IMR-90 (cell line): Measurements from ENCODE around the gene SMIM12. TPM values are rescaled to one million over a fixed set of nuclear protein-coding genes. Genes with fewer than 3 reads are reported as not detected.

ENCODE experiments used
- ATAC-seq: fragments of 200-7000 bp; cut with Tn5 transposase; 2 replicates; pipeline ENCODE4 v1.9.1; 2020; ENCODE audit warnings: low read depth, mild to moderate bottlenecking, moderate library complexity
- BruUV-seq: library from RNA; stranded (reverse); fragments of 400-500 nt; replicated peaks from 2 replicates; lab custom pipeline; 2021; lab: Mats Ljungman, UMichigan
- CTCF ChIA-PET: fragments of 300-600 bp; formaldehyde crosslinking; extraction: SDS; loops from one replicate; lab custom pipeline; 2021; ENCODE audit warnings: antibody characterized with exemption; lab: Yijun Ruan, JAX
- POLR2A ChIA-PET: fragments of 300-600 bp; sonication (Branson Sonifier 250); formaldehyde crosslinking; loops from one replicate; lab custom pipeline; 2022; ENCODE audit warnings: antibody characterized with exemption; ENCODE audit not compliant: unreplicated experiment; lab: Charles Lee
- DNase-seq: peaks from one replicate; pipeline ENCODE4 v3.0.0; 2013
- H2AFZ ChIP-seq: replicated peaks from 2 replicates; pipeline ENCODE3; 2013; ENCODE audit warnings: low read length, mild to moderate bottlenecking; ENCODE audit not compliant: poor library complexity
- H2AK5ac ChIP-seq: 2 replicates; pipeline ENCODE4 v1.6.1; 2013; ENCODE audit warnings: low read depth, low read length, inconsistent platforms
- H2AK9ac ChIP-seq: replicated peaks from 2 replicates; pipeline ENCODE3; 2013; ENCODE audit warnings: mild to moderate bottlenecking, low read depth, low read length, moderate library complexity; ENCODE audit not compliant: poor library complexity
- H2BK120ac ChIP-seq: 2 replicates; pipeline ENCODE4 v1.6.1; 2013; ENCODE audit warnings: low read depth, low read length, inconsistent platforms
- H2BK15ac ChIP-seq: 3 replicates; pipeline ENCODE4 v1.6.1; 2013; ENCODE audit warnings: low read depth, low read length, inconsistent platforms
- H2BK20ac ChIP-seq: 2 replicates; pipeline ENCODE4 v1.6.1; 2013; ENCODE audit warnings: low read depth, mild to moderate bottlenecking, inconsistent platforms, low read length, moderate library complexity
- H2BK5ac ChIP-seq: 2 replicates; pipeline ENCODE4 v1.6.1; 2013; ENCODE audit warnings: mild to moderate bottlenecking, low read depth, low read length, inconsistent platforms; ENCODE audit not compliant: poor library complexity, severe bottlenecking
- H3K14ac ChIP-seq: replicated peaks from 2 replicates; pipeline ENCODE4 v1.6.1; 2013; ENCODE audit warnings: low read depth, low read length, inconsistent platforms
- H3K18ac ChIP-seq: 2 replicates; pipeline ENCODE4 v1.6.1; 2013; ENCODE audit warnings: low read depth, low read length, control low read depth
- H3K23ac ChIP-seq: 2 replicates; pipeline ENCODE4 v1.6.1; 2013; ENCODE audit warnings: low read depth, low read length, inconsistent platforms
- H3K27ac ChIP-seq: 2 replicates; pipeline ENCODE4 v1.5.1; 2013; ENCODE audit warnings: mild to moderate bottlenecking, control low read depth, low read length; ENCODE audit not compliant: insufficient read depth
- H3K27me3 ChIP-seq: 2 replicates; pipeline ENCODE4 v1.6.1; 2013; ENCODE audit warnings: low read length; ENCODE audit not compliant: control insufficient read depth, insufficient read depth
- H3K36me3 ChIP-seq: 2 replicates; pipeline ENCODE4 v1.6.1; 2013; ENCODE audit warnings: low read length, mixed read lengths; ENCODE audit not compliant: control insufficient read depth, insufficient read depth
- H3K4ac ChIP-seq: 2 replicates; pipeline ENCODE4 v1.6.1; 2013; ENCODE audit warnings: low read depth, low read length, inconsistent platforms
- H3K4me1 ChIP-seq: 2 replicates; pipeline ENCODE4 v1.6.1; 2013; ENCODE audit warnings: low read length, mixed read lengths; ENCODE audit not compliant: control insufficient read depth, insufficient read depth
- H3K4me2 ChIP-seq: 2 replicates; pipeline ENCODE4 v1.6.1; 2013; ENCODE audit warnings: low read depth, mild to moderate bottlenecking, control low read depth, low read length, moderate library complexity
- H3K4me3 ChIP-seq: 2 replicates; pipeline ENCODE4 v1.5.1; 2013; ENCODE audit warnings: low read depth, mild to moderate bottlenecking, control low read depth, low read length, moderate library complexity; ENCODE audit not compliant: insufficient read depth
- H3K56ac ChIP-seq: 2 replicates; pipeline ENCODE4 v1.6.1; 2013; ENCODE audit warnings: low read length, inconsistent platforms; ENCODE audit not compliant: insufficient read depth; ENCODE audit errors: extremely low read depth
- H3K79me1 ChIP-seq, 2 experiments: 2 replicates each; pipeline ENCODE4 v1.6.1; 2013; ENCODE audit warnings: low read length in 2 of 2, inconsistent platforms in 1 of 2, low read depth in 1 of 2
- H3K9ac ChIP-seq: 2 replicates; pipeline ENCODE4 v1.6.1; 2013; ENCODE audit warnings: low read depth, low read length, control low read depth
- H3K9me1 ChIP-seq: 2 replicates; pipeline ENCODE4 v1.6.1; 2013; ENCODE audit warnings: low read length, inconsistent platforms; ENCODE audit not compliant: insufficient read depth
- H3K9me3 ChIP-seq: 2 replicates; pipeline ENCODE4 v1.6.1; 2013; ENCODE audit warnings: low read length; ENCODE audit not compliant: control insufficient read depth, insufficient read depth
- H4K20me1 ChIP-seq: 2 replicates; pipeline ENCODE4 v1.6.1; 2013; ENCODE audit warnings: low read length, inconsistent platforms; ENCODE audit not compliant: insufficient read depth
- H4K5ac ChIP-seq: 2 replicates; pipeline ENCODE4 v1.6.1; 2013; ENCODE audit warnings: mild to moderate bottlenecking, low read depth, low read length, control low read depth
- H4K8ac ChIP-seq, 2 experiments: 2 replicates each; pipeline ENCODE4 v1.6.1; 2013; ENCODE audit warnings: low read depth in 2 of 2, low read length in 2 of 2, control low read depth in 1 of 2, inconsistent platforms in 1 of 2
- H4K91ac ChIP-seq: 2 replicates; pipeline ENCODE4 v1.6.1; 2013; ENCODE audit warnings: low read depth, low read length, inconsistent platforms; ENCODE audit not compliant: insufficient read depth
- BHLHE40 ChIP-seq: fragments of 150-350 bp; IDR thresholded peaks from 2 replicates; pipeline ENCODE4 v1.6.1; 2016; ENCODE audit warnings: mild to moderate bottlenecking, low read depth, low read length
- CHD1 ChIP-seq: IDR thresholded peaks from 2 replicates; pipeline ENCODE4 v1.6.1; 2012; ENCODE audit warnings: low read depth, low read length, improper control_type of control experiment
- FOS ChIP-seq: fragments of 150-350 bp; IDR thresholded peaks from 2 replicates; pipeline ENCODE4 v1.6.1; 2016; ENCODE audit warnings: low read depth, low read length
- MAZ ChIP-seq: IDR thresholded peaks from 2 replicates; pipeline ENCODE4 v1.6.1; 2012; ENCODE audit warnings: low read depth, mild to moderate bottlenecking, low read length, improper control_type of control experiment, moderate library complexity, borderline replicate concordance
- MXI1 ChIP-seq: IDR thresholded peaks from 2 replicates; pipeline ENCODE4 v1.6.1; 2012; ENCODE audit warnings: low read depth, mild to moderate bottlenecking, low read length, moderate library complexity, borderline replicate concordance
- NFE2L2 ChIP-seq: fragments of 150-350 bp; IDR thresholded peaks from 2 replicates; pipeline ENCODE4 v1.6.1; 2016; ENCODE audit warnings: low read depth, mild to moderate bottlenecking, low read length
- POLR2A ChIP-seq: IDR thresholded peaks from 2 replicates; pipeline ENCODE4 v1.6.1; 2012; ENCODE audit warnings: mild to moderate bottlenecking, low read depth, low read length
- RAD21 ChIP-seq: IDR thresholded peaks from 2 replicates; pipeline ENCODE4 v1.6.1; 2012; ENCODE audit warnings: low read length, improper control_type of control experiment
- RCOR1 ChIP-seq: IDR thresholded peaks from 2 replicates; pipeline ENCODE4 v1.6.1; 2012; ENCODE audit warnings: mild to moderate bottlenecking, low read length, improper control_type of control experiment; ENCODE audit not compliant: insufficient replicate concordance
- RFX5 ChIP-seq: IDR thresholded peaks from 2 replicates; pipeline ENCODE4 v1.8.0; 2012; ENCODE audit warnings: low read depth, mild to moderate bottlenecking, low read length, moderate library complexity
- SMC3 ChIP-seq: fragments of 150-350 bp; IDR thresholded peaks from 2 replicates; pipeline ENCODE4 v1.6.1; 2016; ENCODE audit warnings: low read depth, mild to moderate bottlenecking, antibody characterized with exemption, low read length, moderate library complexity
- WGBS, 2 experiments: methylation state at CpG; one replicate each; pipeline versions ENCODE4 v1.1.5 to v1.1.7; 2013; ENCODE audit warnings: missing lambda C conversion rate in 2 of 2; ENCODE audit not compliant: insufficient read length in 1 of 2; ENCODE audit errors: extremely low coverage in 2 of 2; 5-methylcytosine and 5-hydroxymethylcytosine counted together
- dilution Hi-C: fragments of 300-500 bp; cut with HindIII; formaldehyde crosslinking; loops from one replicate; pipeline ENCODE4 v1.14.3; 2018; ENCODE audit warnings: low sequenced_read_pairs; ENCODE audit not compliant: unreplicated experiment
- in situ Hi-C: fragments of 300-500 bp; cut with MboI; formaldehyde crosslinking; loops from 3 replicates; pipeline ENCODE4 v1.14.3; 2019; ENCODE audit warnings: low sequenced_read_pairs, inconsistent platforms, mixed read lengths
- intact Hi-C: fragments of 100-400 bp; cut with micrococcal nuclease; formaldehyde crosslinking; loops from 2 replicates; pipeline ENCODE4 v1.10.0; 2022
- polyA plus RNA-seq, 3 experiments: library from polyadenylated mRNA; depleted of rRNA; stranded (reverse); fragments of >200 nt; gene quantifications; 2 replicates each; pipeline ENCODE4 v1.2.3, GENCODE V29; 2012; ENCODE audit warnings: low replicate concordance in 1 of 3
- total RNA-seq: library from RNA; depleted of rRNA; stranded (reverse); fragments of >200 nt; gene quantifications from 2 replicates; pipeline ENCODE4 v1.2.3, GENCODE V29; 2012
- TF ChIP-seq, protein P1 (sequence below): conservative IDR thresholded peaks from 2 replicates; pipeline ENCODE4 v1.5.1; 2012; ENCODE audit warnings: mild to moderate bottlenecking, low read depth, low read length, improper control_type of control experiment
- TF ChIP-seq, protein P2 (sequence below): fragments of 150-350 bp; IDR thresholded peaks from 2 replicates; pipeline ENCODE4 v1.6.1; 2017; ENCODE audit warnings: mild to moderate bottlenecking, antibody characterized with exemption, low read length, low read depth
- TF ChIP-seq, protein P3 (sequence below): fragments of 150-350 bp; IDR thresholded peaks from 2 replicates; pipeline ENCODE4 v1.6.1; 2016; ENCODE audit warnings: low read depth, mild to moderate bottlenecking, low read length, moderate library complexity, borderline replicate concordance

SMIM12 gene
- total and polyA plus RNA-seq, 2 of the 4 experiments (the other 2 are of a cell fraction) = 31.9 to 44.4 TPM

DNA sequence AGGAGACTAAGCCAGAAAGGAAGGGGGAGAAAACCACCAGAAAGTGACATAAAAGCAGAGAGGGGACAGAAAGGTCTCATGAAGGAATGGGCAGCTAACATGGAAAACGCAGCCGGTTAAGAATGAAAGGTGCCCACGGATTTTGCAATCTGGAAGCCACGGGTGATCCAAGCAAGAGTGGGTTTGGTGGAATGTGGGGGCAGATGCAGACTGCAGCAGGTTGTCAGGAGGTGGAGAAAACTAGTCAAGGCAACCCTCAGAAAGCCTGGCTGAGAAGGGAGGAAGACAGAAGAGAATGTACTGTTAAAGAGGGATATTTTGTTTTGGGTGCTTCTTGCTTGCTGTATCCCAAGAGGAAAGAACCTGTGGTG lies 12.6 kb upstream of the SMIM12 start:
- H3K9me3 ChIP-seq = no peaks in the 10 kb centered on the region; the same call in 1 of the 2 replicates
- H2AK9ac ChIP-seq = no peak overlapping the region
- no peak overlapping the region for H3K4ac ChIP-seq
- H3K56ac ChIP-seq = no peak overlapping the region
- WGBS, 2 experiments = 61% methylated on average over 4 of the region's 4 CpGs; no CpG with 5 or more reads in 1 of the 2 experiments
- no peaks in the 10 kb centered on the region for H4K20me1 ChIP-seq
- H3K4me3 ChIP-seq = no peak overlapping the region
- no peak overlapping the region for H4K91ac ChIP-seq
- no peak overlapping the region for H2BK120ac ChIP-seq
- H3K27me3 ChIP-seq = peaks cover 44% of the 10 kb centered on the region
- TF ChIP-seq POLR2A = no peak
- TF ChIP-seq RCOR1 = no peak
- no peak for TF ChIP-seq CHD1
- TF ChIP-seq, protein P1, sequence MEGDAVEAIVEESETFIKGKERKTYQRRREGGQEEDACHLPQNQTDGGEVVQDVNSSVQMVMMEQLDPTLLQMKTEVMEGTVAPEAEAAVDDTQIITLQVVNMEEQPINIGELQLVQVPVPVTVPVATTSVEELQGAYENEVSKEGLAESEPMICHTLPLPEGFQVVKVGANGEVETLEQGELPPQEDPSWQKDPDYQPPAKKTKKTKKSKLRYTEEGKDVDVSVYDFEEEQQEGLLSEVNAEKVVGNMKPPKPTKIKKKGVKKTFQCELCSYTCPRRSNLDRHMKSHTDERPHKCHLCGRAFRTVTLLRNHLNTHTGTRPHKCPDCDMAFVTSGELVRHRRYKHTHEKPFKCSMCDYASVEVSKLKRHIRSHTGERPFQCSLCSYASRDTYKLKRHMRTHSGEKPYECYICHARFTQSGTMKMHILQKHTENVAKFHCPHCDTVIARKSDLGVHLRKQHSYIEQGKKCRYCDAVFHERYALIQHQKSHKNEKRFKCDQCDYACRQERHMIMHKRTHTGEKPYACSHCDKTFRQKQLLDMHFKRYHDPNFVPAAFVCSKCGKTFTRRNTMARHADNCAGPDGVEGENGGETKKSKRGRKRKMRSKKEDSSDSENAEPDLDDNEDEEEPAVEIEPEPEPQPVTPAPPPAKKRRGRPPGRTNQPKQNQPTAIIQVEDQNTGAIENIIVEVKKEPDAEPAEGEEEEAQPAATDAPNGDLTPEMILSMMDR = no peak
- TF ChIP-seq SMC3 = no peak
- TF ChIP-seq BHLHE40 = no peak
- TF ChIP-seq, protein P2, sequence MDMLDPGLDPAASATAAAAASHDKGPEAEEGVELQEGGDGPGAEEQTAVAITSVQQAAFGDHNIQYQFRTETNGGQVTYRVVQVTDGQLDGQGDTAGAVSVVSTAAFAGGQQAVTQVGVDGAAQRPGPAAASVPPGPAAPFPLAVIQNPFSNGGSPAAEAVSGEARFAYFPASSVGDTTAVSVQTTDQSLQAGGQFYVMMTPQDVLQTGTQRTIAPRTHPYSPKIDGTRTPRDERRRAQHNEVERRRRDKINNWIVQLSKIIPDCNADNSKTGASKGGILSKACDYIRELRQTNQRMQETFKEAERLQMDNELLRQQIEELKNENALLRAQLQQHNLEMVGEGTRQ = no peak
- TF ChIP-seq NFE2L2 = no peak
- no peak for TF ChIP-seq MAZ
- no peak for TF ChIP-seq FOS
- TF ChIP-seq RFX5 = no peak
- TF ChIP-seq, protein P3, sequence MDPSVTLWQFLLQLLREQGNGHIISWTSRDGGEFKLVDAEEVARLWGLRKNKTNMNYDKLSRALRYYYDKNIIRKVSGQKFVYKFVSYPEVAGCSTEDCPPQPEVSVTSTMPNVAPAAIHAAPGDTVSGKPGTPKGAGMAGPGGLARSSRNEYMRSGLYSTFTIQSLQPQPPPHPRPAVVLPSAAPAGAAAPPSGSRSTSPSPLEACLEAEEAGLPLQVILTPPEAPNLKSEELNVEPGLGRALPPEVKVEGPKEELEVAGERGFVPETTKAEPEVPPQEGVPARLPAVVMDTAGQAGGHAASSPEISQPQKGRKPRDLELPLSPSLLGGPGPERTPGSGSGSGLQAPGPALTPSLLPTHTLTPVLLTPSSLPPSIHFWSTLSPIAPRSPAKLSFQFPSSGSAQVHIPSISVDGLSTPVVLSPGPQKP = no peak
- no peak for TF ChIP-seq MXI1
- no peak for TF ChIP-seq RAD21
- POLR2A ChIA-PET = interaction anchor here (0.6 kb wide), 1 partner anchor 20 kb away, joined by 3 read pairs; no protein-coding TSS in a partner anchor
- no peaks in the 10 kb centered on the region for H3K9me1 ChIP-seq
- no peak overlapping the region for H3K27ac ChIP-seq
- no peak overlapping the region for H3K23ac ChIP-seq
- dilution Hi-C loops = no loop called here
- H3K36me3 ChIP-seq = no peaks in the 10 kb centered on the region
- H4K8ac ChIP-seq = no peak overlapping the region
- no peak overlapping the region for H3K9ac ChIP-seq
- no peak overlapping the region for H2BK20ac ChIP-seq
- no peaks in the 10 kb centered on the region for H3K4me1 ChIP-seq
- H2BK5ac ChIP-seq = no peak overlapping the region
- BruUV-seq = no TSS peak
- H2AK5ac ChIP-seq = no peak overlapping the region
- no peak overlapping the region for H2AFZ ChIP-seq
- ATAC-seq (no peak), DNase-seq (no peak)
- in situ Hi-C loops = no loop called here
- no peak overlapping the region for H3K4me2 ChIP-seq
- H3K18ac ChIP-seq = no peak overlapping the region
- CTCF ChIA-PET = interaction anchor here (2.1 kb wide), 1 partner anchor 13 kb away, joined by 5 read pairs; the partner anchor contains the start of gene SMIM12
- no peak overlapping the region for H4K5ac ChIP-seq
- H3K79me1 ChIP-seq = no peaks in the 10 kb centered on the region
- intact Hi-C loops = no loop called here
- H3K14ac ChIP-seq = no peak overlapping the region
- no peak overlapping the region for H2BK15ac ChIP-seq
